Measurements from ENCODE around the gene UBL3. TPM values are rescaled to one million over a fixed set of nuclear protein-coding genes. Genes with fewer than 3 reads are reported as not detected.

Gene UBL3, protein sequence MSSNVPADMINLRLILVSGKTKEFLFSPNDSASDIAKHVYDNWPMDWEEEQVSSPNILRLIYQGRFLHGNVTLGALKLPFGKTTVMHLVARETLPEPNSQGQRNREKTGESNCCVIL
- 84.1 TPM for total RNA-seq

DNA sequence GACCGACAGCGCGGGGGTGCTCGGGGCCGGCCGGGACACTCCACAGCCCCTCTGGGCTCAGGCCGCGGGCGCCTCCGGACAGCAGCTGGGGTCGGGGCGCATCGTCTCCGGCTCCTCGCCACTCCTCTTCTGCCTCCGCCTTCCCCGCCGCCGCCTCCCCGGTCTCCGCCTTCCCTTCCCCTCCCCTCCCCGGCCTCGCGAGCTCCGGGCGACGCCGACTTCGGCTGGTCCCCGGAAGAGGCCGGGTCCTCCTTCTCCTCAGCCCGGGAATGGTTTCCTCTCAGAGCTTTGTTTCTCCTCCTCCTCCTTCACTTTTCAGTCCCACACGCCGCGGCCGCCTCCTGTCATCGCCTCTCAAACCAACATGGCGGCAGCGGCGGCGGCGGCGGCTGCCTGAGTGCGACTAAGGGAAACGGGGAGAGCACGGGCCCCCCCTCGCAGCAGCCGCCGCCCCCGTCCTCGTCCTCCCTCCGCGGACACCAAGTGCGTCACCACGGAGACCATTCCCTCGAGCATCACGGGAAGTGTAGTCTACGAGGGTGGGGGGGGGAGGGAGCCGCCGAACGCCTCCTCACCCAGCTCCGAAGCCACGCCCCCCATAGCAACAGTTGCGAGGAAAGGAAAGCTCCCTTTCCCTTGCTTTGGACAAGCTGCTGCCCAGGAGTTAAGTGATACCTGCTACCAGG lies at the start of gene UBL3:
Gene UBL3 (minus strand): TSS at position 405 of the 686 bp plus-strand sequence. CDS start 1,079 bp downstream, outside the sequence.

